Mesenchymal stem cell (in vitro differentiated cells and primary cell): ENCODE data around the gene AADACL3.

Experiments
- DNase-seq: peaks from one replicate; pipeline ENCODE4 v3.0.0-alpha.2; 2013
- H2AFZ ChIP-seq: one replicate; pipeline ENCODE4 v1.6.1; 2013; ENCODE audit warnings: low read depth, mild to moderate bottlenecking, control low read depth, inconsistent platforms, low read length, moderate library complexity
- H2AK5ac ChIP-seq: 2 replicates; pipeline ENCODE4 v1.6.1; 2013; ENCODE audit warnings: low read length, moderate library complexity, mild to moderate bottlenecking, inconsistent platforms; ENCODE audit not compliant: severe bottlenecking
- H2BK120ac ChIP-seq: one replicate; pipeline ENCODE4 v1.6.1; 2013; ENCODE audit warnings: low read depth, mild to moderate bottlenecking, inconsistent platforms, low read length, moderate library complexity
- H2BK12ac ChIP-seq, 2 experiments: one replicate each; pipeline ENCODE4 v1.6.1; 2013; ENCODE audit warnings: inconsistent platforms in 2 of 2, low read length in 2 of 2, mild to moderate bottlenecking in 2 of 2, moderate library complexity in 2 of 2, control low read depth in 1 of 2
- H2BK15ac ChIP-seq: one replicate; pipeline ENCODE4 v1.6.1; 2013; ENCODE audit warnings: mild to moderate bottlenecking, low read depth, inconsistent platforms; ENCODE audit not compliant: poor library complexity, severe bottlenecking
- H2BK5ac ChIP-seq: 2 replicates; pipeline ENCODE4 v1.6.1; 2013; ENCODE audit warnings: low read depth, mild to moderate bottlenecking, low read length, control low read depth, inconsistent platforms; ENCODE audit not compliant: poor library complexity, severe bottlenecking
- H3K14ac ChIP-seq, 2 experiments: one replicate each; pipeline ENCODE4 v1.6.1; 2013; ENCODE audit warnings: inconsistent platforms in 2 of 2, low read length in 2 of 2, control low read depth in 1 of 2, mild to moderate bottlenecking in 1 of 2, moderate library complexity in 1 of 2
- H3K18ac ChIP-seq, 2 experiments: one replicate each; pipeline ENCODE4 v1.6.1; 2013; ENCODE audit warnings: inconsistent platforms in 2 of 2, low read length in 2 of 2, control low read depth in 1 of 2, low read depth in 1 of 2, mild to moderate bottlenecking in 1 of 2
- H3K23ac ChIP-seq, 2 experiments: one replicate each; pipeline ENCODE4 v1.6.1; 2013; ENCODE audit warnings: inconsistent platforms in 2 of 2, low read length in 2 of 2, mild to moderate bottlenecking in 2 of 2, moderate library complexity in 2 of 2, control low read depth in 1 of 2
- H3K27ac ChIP-seq: 2 replicates; pipeline ENCODE4 v1.5.1; 2013; ENCODE audit warnings: mild to moderate bottlenecking, moderate library complexity, low read length, control low read depth, inconsistent platforms; ENCODE audit not compliant: poor library complexity, severe bottlenecking
- H3K27me3 ChIP-seq, 2 experiments: 2 replicates each; pipeline versions ENCODE4 v1.6.1 to v1.7.0; 2013; ENCODE audit warnings: low read length in 2 of 2, mild to moderate bottlenecking in 2 of 2, moderate library complexity in 2 of 2, control low read depth in 1 of 2, inconsistent platforms in 1 of 2; ENCODE audit not compliant: control insufficient read depth in 1 of 2, insufficient read depth in 1 of 2
- H3K36me3 ChIP-seq, 2 experiments: 2 replicates each; pipeline versions ENCODE4 v1.6.1 to v1.7.0; 2013; ENCODE audit warnings: low read length in 2 of 2, control low read depth in 1 of 2, inconsistent platforms in 1 of 2, low read depth in 1 of 2, mild to moderate bottlenecking in 1 of 2; ENCODE audit not compliant: insufficient read depth in 2 of 2, control insufficient read depth in 1 of 2
- H3K4ac ChIP-seq, 2 experiments: one replicate each; pipeline ENCODE4 v1.6.1; 2013; ENCODE audit warnings: inconsistent platforms in 2 of 2, low read length in 2 of 2, mild to moderate bottlenecking in 2 of 2, moderate library complexity in 2 of 2, control low read depth in 1 of 2, low read depth in 1 of 2
- H3K4me1 ChIP-seq: 2 replicates; pipeline ENCODE4 v1.6.1; 2013; ENCODE audit warnings: low read depth, low read length, control low read depth; ENCODE audit not compliant: control insufficient read depth, insufficient read depth
- H3K4me2 ChIP-seq: 2 replicates; pipeline ENCODE4 v1.6.1; 2013; ENCODE audit warnings: low read length, mild to moderate bottlenecking, inconsistent platforms; ENCODE audit not compliant: poor library complexity, severe bottlenecking
- H3K4me3 ChIP-seq, 2 experiments: 2 replicates each; pipeline versions ENCODE4 v1.5.1 to v1.7.0; 2013; ENCODE audit warnings: low read length in 2 of 2, mild to moderate bottlenecking in 2 of 2, control low read depth in 1 of 2, low read depth in 1 of 2; ENCODE audit not compliant: insufficient read depth in 1 of 2
- H3K79me1 ChIP-seq: replicated peaks from 2 replicates; pipeline ENCODE4 v1.6.1; 2013; ENCODE audit warnings: mild to moderate bottlenecking, control low read depth, low read length, inconsistent platforms; ENCODE audit not compliant: poor library complexity, severe bottlenecking
- H3K9ac ChIP-seq: 2 replicates; pipeline ENCODE4 v1.7.0; 2013; ENCODE audit warnings: mild to moderate bottlenecking, low read length, moderate library complexity
- H3K9me3 ChIP-seq: 2 replicates; pipeline ENCODE4 v1.7.0; 2013; ENCODE audit warnings: mild to moderate bottlenecking, low read length; ENCODE audit not compliant: control insufficient read depth
- H4K8ac ChIP-seq: one replicate; pipeline ENCODE4 v1.6.1; 2013; ENCODE audit warnings: inconsistent platforms, mild to moderate bottlenecking, low read length, moderate library complexity
- H4K91ac ChIP-seq: one replicate; pipeline ENCODE4 v1.6.1; 2013; ENCODE audit warnings: mild to moderate bottlenecking, low read length, inconsistent platforms
- WGBS: methylation state at CpG from one replicate; pipeline ENCODE4 v1.1.7; 2013; ENCODE audit warnings: mixed read lengths; 5-methylcytosine and 5-hydroxymethylcytosine counted together

AADACL3 gene

GRCh38 chr1:12738934-12739333 lies 23.0 kb downstream of the AADACL3 start:
- Histone ChIP-seq H4K91ac (no peak overlapping the region), H3K14ac (no peak overlapping the region), H3K36me3 (no peaks in the 10 kb centered on the region), H3K4ac (no peak overlapping the region), H3K4me2 (no peak overlapping the region), H2AK5ac (no peak overlapping the region), H3K23ac (no peak overlapping the region), H4K8ac (no peak overlapping the region), H3K18ac (no peak overlapping the region), H3K4me3 (no peak overlapping the region), H2BK15ac (no peak overlapping the region), H2BK12ac (no peak overlapping the region), H3K79me1 (no peaks in the 10 kb centered on the region), H3K9me3 (peaks cover 10% of the 10 kb centered on the region), H3K9ac (no peak overlapping the region), H2AFZ (no peak overlapping the region), H3K4me1 (no peaks in the 10 kb centered on the region), H3K27ac (no peak overlapping the region), H3K27me3 (peaks cover 0 to 4% of the 10 kb centered on the region in 2 experiments), H2BK5ac (no peak overlapping the region), H2BK120ac (no peak overlapping the region)
- WGBS, result 44% methylated on average over 1 of the region's 1 CpG
- DNase-seq, result no peak

- Histone ChIP-seq H2BK120ac (no peak overlapping the region), H3K18ac (no peak overlapping the region), H4K91ac (no peak overlapping the region), H3K27me3 (peaks cover 0 to 2% of the 10 kb centered on the region in 2 experiments), H2BK15ac (no peak overlapping the region), H3K9me3 (peaks cover 10% of the 10 kb centered on the region), H3K14ac (no peak overlapping the region), H3K36me3 (no peaks in the 10 kb centered on the region), H3K27ac (no peak overlapping the region), H3K9ac (no peak overlapping the region), H3K23ac (no peak overlapping the region), H2BK12ac (no peak overlapping the region), H3K4me1 (no peaks in the 10 kb centered on the region), H2AFZ (no peak overlapping the region), H2BK5ac (no peak overlapping the region), H3K4me3 (no peak overlapping the region), H4K8ac (no peak overlapping the region), H3K4ac (no peak overlapping the region), H3K79me1 (no peaks in the 10 kb centered on the region), H3K4me2 (no peak overlapping the region), H2AK5ac (no peak overlapping the region)
- 76% methylated on average over 5 of the region's 5 CpGs for WGBS
- no peak for DNase-seq
These were observed 23.7 kb downstream of the AADACL3 start for GRCh38 chr1:12739613-12740012.

GRCh38 chr1:12741946-12742345 lies 26.0 kb downstream of the AADACL3 start:
- H3K18ac ChIP-seq, result no peak overlapping the region
- no peak for DNase-seq
- whole genome bisulfite sequencing, result 53% methylated on average over 3 of the region's 3 CpGs
- no peak overlapping the region for H2BK15ac ChIP-seq
- H4K91ac ChIP-seq, result no peak overlapping the region
- no peaks in the 10 kb centered on the region for H3K36me3 ChIP-seq
- H2BK12ac ChIP-seq, result no peak overlapping the region
- H3K4ac ChIP-seq, result no peak overlapping the region
- H2AK5ac ChIP-seq, result no peak overlapping the region
- H2BK120ac ChIP-seq, result no peak overlapping the region
- no peak overlapping the region for H3K9ac ChIP-seq
- no peak overlapping the region for H3K23ac ChIP-seq
- H2AFZ ChIP-seq, result no peak overlapping the region
- H3K14ac ChIP-seq, result no peak overlapping the region
- no peak overlapping the region for H2BK5ac ChIP-seq
- H3K27me3 ChIP-seq, result no peaks in the 10 kb centered on the region
- H3K4me3 ChIP-seq, result no peak overlapping the region
- no peaks in the 10 kb centered on the region for H3K79me1 ChIP-seq
- H4K8ac ChIP-seq, result no peak overlapping the region
- H3K9me3 ChIP-seq, result peaks cover 1% of the 10 kb centered on the region
- H3K4me1 ChIP-seq, result no peaks in the 10 kb centered on the region
- no peak overlapping the region for H3K27ac ChIP-seq
- no peak overlapping the region for H3K4me2 ChIP-seq

- Histone ChIP-seq H3K27ac (no peak overlapping the region), H2AFZ (no peak overlapping the region), H3K27me3 (no peaks in the 10 kb centered on the region), H3K4me2 (no peak overlapping the region), H3K9ac (no peak overlapping the region), H2AK5ac (no peak overlapping the region), H3K4me3 (no peak overlapping the region), H3K4me1 (no peaks in the 10 kb centered on the region), H3K18ac (no peak overlapping the region), H2BK12ac (no peak overlapping the region), H3K4ac (no peak overlapping the region), H3K79me1 (no peaks in the 10 kb centered on the region), H4K91ac (no peak overlapping the region), H4K8ac (no peak overlapping the region), H2BK120ac (no peak overlapping the region), H2BK5ac (no peak overlapping the region), H3K9me3 (peaks cover 25% of the 10 kb centered on the region), H3K36me3 (no peaks in the 10 kb centered on the region), H3K23ac (no peak overlapping the region), H2BK15ac (no peak overlapping the region), H3K14ac (no peak overlapping the region)
- WGBS, result 51% methylated on average over 2 of the region's 3 CpGs
- DNase-seq, result no peak
These were observed 29.4 kb downstream of the AADACL3 start for GRCh38 chr1:12745126-12745991.
